ENCODE results near the gene SKIC8. TPM values are rescaled to one million over a fixed set of nuclear protein-coding genes. Genes with fewer than 3 reads are reported as not detected.

Gene SKIC8
- total and polyA plus RNA-seq, 7 donors, result 17.7 to 48.9 (median 32.9) TPM

GRCh38 chr15:78292219-78292618 lies 7.2 kb downstream of the SKIC8 start:
- Histone ChIP-seq H3K9me3 (no peaks in the 10 kb centered on the region), H3K36me3 (ENCODE audit: insufficient read depth in 1 of 2, low read depth in 1 of 2) (peaks cover 2 to 70% of the 10 kb centered on the region in 2 donors), H3K4me1 (peaks cover 6% of the 10 kb centered on the region), H3K4me3 (no peak overlapping the region), H3K27me3 (ENCODE audit: insufficient read depth in 3 of 3, low read length in 2 of 3) (no peaks in the 10 kb centered on the region), H3K27ac (no peak overlapping the region)
- TF ChIP-seq CTCF (IDR thresholded peaks at IDR 0.05), result no peak
- ATAC-seq, result no peak
- intact Hi-C loops (cut with DNase I), result no loop called here
- WGBS, 3 donors, result 96 to 98% (median 97%) methylated on average over 1 of the region's 1 CpG
- no peak for DNase-seq

- no peaks in the 10 kb centered on the region for H3K27me3 ChIP-seq (ENCODE audit: insufficient read depth in 3 of 3, low read length in 2 of 3)
- DNase-seq, result no peak
- ATAC-seq, result no peak
- WGBS, 3 donors, result 96 to 97% (median 97%) methylated on average over 2 of the region's 2 CpGs
- no peak for TF ChIP-seq CTCF (IDR thresholded peaks at IDR 0.05)
- intact Hi-C loops (cut with DNase I), result no loop called here
- H3K36me3 ChIP-seq (ENCODE audit: insufficient read depth in 1 of 2, low read depth in 1 of 2), result peaks cover 2 to 76% of the 10 kb centered on the region in 2 donors
- no peaks in the 10 kb centered on the region for H3K9me3 ChIP-seq
- no peak overlapping the region for H3K27ac ChIP-seq
- H3K4me1 ChIP-seq, result peaks cover under 1% of the 10 kb centered on the region
- H3K4me3 ChIP-seq, result no peak overlapping the region
Observed at GRCh38 chr15:78291698-78292097, 7.7 kb downstream of the SKIC8 start.

GRCh38 chr15:78291052-78291451 lies 8.4 kb downstream of the SKIC8 start:
- H3K4me3 ChIP-seq, result no peak overlapping the region
- WGBS, 3 donors, result 47 to 97% (median 73%) methylated on average over 2 of the region's 2 CpGs
- ATAC-seq (no peak), DNase-seq (no peak)
- H3K27ac ChIP-seq, result no peak overlapping the region
- H3K4me1 ChIP-seq, result no peaks in the 10 kb centered on the region
- no peaks in the 10 kb centered on the region for H3K9me3 ChIP-seq
- peaks cover 2 to 82% of the 10 kb centered on the region in 2 donors for H3K36me3 ChIP-seq (ENCODE audit: insufficient read depth in 1 of 2, low read depth in 1 of 2)
- intact Hi-C loops (cut with DNase I), result no loop called here
- TF ChIP-seq CTCF (IDR thresholded peaks at IDR 0.05), result no peak
- H3K27me3 ChIP-seq (ENCODE audit: insufficient read depth in 3 of 3, low read length in 2 of 3), result no peaks in the 10 kb centered on the region

- H3K4me3 ChIP-seq, result no peak overlapping the region
- TF ChIP-seq CTCF (IDR thresholded peaks at IDR 0.05), result no peak
- ATAC-seq (no peak), DNase-seq (no peak)
- no peaks in the 10 kb centered on the region for H3K4me1 ChIP-seq
- intact Hi-C loops (cut with DNase I), result no loop called here
- no peaks in the 10 kb centered on the region for H3K27me3 ChIP-seq (ENCODE audit: insufficient read depth in 3 of 3, low read length in 2 of 3)
- H3K36me3 ChIP-seq (ENCODE audit: insufficient read depth in 1 of 2, low read depth in 1 of 2), result peaks cover 2 to 90% of the 10 kb centered on the region in 2 donors
- no peaks in the 10 kb centered on the region for H3K9me3 ChIP-seq
- WGBS, 3 donors, result 80 to 89% (median 86%) methylated on average over 3 of the region's 3 CpGs
- H3K27ac ChIP-seq, result no peak overlapping the region
Observed at GRCh38 chr15:78290222-78290621, 9.2 kb downstream of the SKIC8 start.

GRCh38 chr15:78284758-78285157 lies 14.7 kb downstream of the SKIC8 start:
- 71 to 87% (median 79%) methylated on average over 4 of the region's 4 CpGs for WGBS, 3 donors
- Histone ChIP-seq H3K4me1 (no peaks in the 10 kb centered on the region), H3K9me3 (no peaks in the 10 kb centered on the region), H3K27ac (no peak overlapping the region), H3K4me3 (no peak overlapping the region), H3K27me3 (ENCODE audit: insufficient read depth in 3 of 3, low read length in 2 of 3) (no peaks in the 10 kb centered on the region), H3K36me3 (ENCODE audit: insufficient read depth in 1 of 2, low read depth in 1 of 2) (peaks cover 12 to 100% of the 10 kb centered on the region in 2 donors)
- intact Hi-C loops (cut with DNase I), result no loop called here
- ATAC-seq, result no peak
- DNase-seq, result no peak
- no peak for TF ChIP-seq CTCF (IDR thresholded peaks at IDR 0.05)
